DND-41 (cell line): ENCODE measurements around the gene MKNK2.
A peak's percentile ranks its signal among the peaks of the same experiment; 100 is the strongest.

Source experiments
- ATAC-seq: fragments of 200-7000 bp; cut with Tn5 transposase; 3 replicates; pipeline ENCODE4 v1.9.1; 2021; ENCODE audit warnings: low read depth; ENCODE audit not compliant: insufficient read depth
- DNase-seq: peaks from one replicate; pipeline ENCODE4 v3.0.0-alpha.2; 2020
- H2AFZ ChIP-seq: 2 replicates; pipeline ENCODE4 v1.6.0; 2012; ENCODE audit warnings: low read depth, low read length
- H3K27ac ChIP-seq: 2 replicates; pipeline ENCODE4 v1.5.1; 2012; ENCODE audit warnings: low read length, inconsistent platforms
- H3K27me3 ChIP-seq: fragments of 200-600 bp; sonication (generic); 2 replicates; pipeline ENCODE4 v1.6.0; 2012; ENCODE audit warnings: low read length, mild to moderate bottlenecking, inconsistent platforms; ENCODE audit not compliant: insufficient read depth, poor library complexity
- H3K36me3 ChIP-seq: 2 replicates; pipeline ENCODE4 v1.5.1; 2012; ENCODE audit warnings: low read length, inconsistent platforms; ENCODE audit not compliant: insufficient read depth
- H3K4me1 ChIP-seq: 2 replicates; pipeline ENCODE4 v1.5.1; 2012; ENCODE audit warnings: mild to moderate bottlenecking, low read length; ENCODE audit not compliant: insufficient read depth
- H3K4me2 ChIP-seq: 2 replicates; pipeline ENCODE4 v1.6.0; 2012; ENCODE audit warnings: mild to moderate bottlenecking, moderate library complexity, low read length, inconsistent platforms; ENCODE audit not compliant: insufficient read depth
- H3K4me3 ChIP-seq, 2 experiments: fragments of 200-600 bp in 1 of 2; shearing (Covaris generic) in 1 of 2; 2 replicates each; pipeline ENCODE4 v1.5.1; 2012 to 2016; ENCODE audit warnings: inconsistent platforms in 2 of 2, low read length in 2 of 2, mild to moderate bottlenecking in 2 of 2, low read depth in 1 of 2, moderate library complexity in 1 of 2
- H3K79me2 ChIP-seq: 2 replicates; pipeline ENCODE4 v1.6.0; 2012; ENCODE audit warnings: low read length, inconsistent platforms; ENCODE audit not compliant: insufficient read depth
- H3K9ac ChIP-seq: 2 replicates; pipeline ENCODE4 v1.6.0; 2012; ENCODE audit warnings: low read depth, mild to moderate bottlenecking, inconsistent platforms, low read length, moderate library complexity
- H3K9me3 ChIP-seq: 2 replicates; pipeline ENCODE4 v1.5.1; 2012; ENCODE audit warnings: low read length, moderate library complexity, mild to moderate bottlenecking, inconsistent platforms; ENCODE audit not compliant: insufficient read depth, severe bottlenecking
- H4K20me1 ChIP-seq: 2 replicates; pipeline ENCODE4 v1.6.0; 2012; ENCODE audit warnings: low read length; ENCODE audit not compliant: insufficient read depth
- CTCF ChIP-seq: IDR thresholded peaks from 2 replicates; pipeline ENCODE4 v1.5.1; 2012; ENCODE audit warnings: borderline replicate concordance, low read length, moderate library complexity, mild to moderate bottlenecking; ENCODE audit not compliant: poor library complexity, severe bottlenecking; ENCODE audit errors: extremely low read depth
- EZH2 ChIP-seq: IDR thresholded peaks from 3 replicates; pipeline ENCODE4 v1.6.1; 2012; ENCODE audit warnings: borderline replicate concordance, low read depth, mild to moderate bottlenecking, moderate library complexity, low read length, inconsistent platforms; ENCODE audit not compliant: severe bottlenecking

The MKNK2 gene

GRCh38 chr19:2048104-2048958 is 2.7 kb downstream of the MKNK2 start:
- TF ChIP-seq CTCF (no peak), EZH2 (no peak)
- peaks cover 53% of the 10 kb centered on the region for H3K4me1 ChIP-seq
- H3K27ac ChIP-seq, result peak overlapping the region; percentile 74; the same call in 1 of the 2 replicates
- ATAC-seq, result no peak
- peak overlapping the region; percentile 96 for H3K4me2 ChIP-seq
- DNase-seq, result no peak
- H3K79me2 ChIP-seq, result peaks cover 50% of the 10 kb centered on the region
- H3K9me3 ChIP-seq, result no peaks in the 10 kb centered on the region
- H4K20me1 ChIP-seq, result peaks cover 65% of the 10 kb centered on the region
- H3K36me3 ChIP-seq, result peaks cover 49% of the 10 kb centered on the region
- no peaks in the 10 kb centered on the region for H3K27me3 ChIP-seq
- peak overlapping the region in 1 of 2 experiments; percentile 89; a peak in 1 of 4 replicates for H3K4me3 ChIP-seq
- no peak overlapping the region for H2AFZ ChIP-seq
- peak overlapping the region; percentile 91; the same call in 1 of the 2 replicates for H3K9ac ChIP-seq

- H3K9ac ChIP-seq, result no peak overlapping the region; the same call in 1 of the 2 replicates
Observed at GRCh38 chr19:2047449-2048103, 3.5 kb downstream of the MKNK2 start.

GRCh38 chr19:2047076-2047448 is 4.0 kb downstream of the MKNK2 start:
- Histone ChIP-seq H3K27me3 (no peaks in the 10 kb centered on the region), H3K27ac (no peak overlapping the region), H3K9me3 (no peaks in the 10 kb centered on the region), H2AFZ (no peak overlapping the region), H3K79me2 (peaks cover 50% of the 10 kb centered on the region), H4K20me1 (peaks cover 71% of the 10 kb centered on the region), H3K4me1 (peaks cover 58% of the 10 kb centered on the region), H3K36me3 (peaks cover 61% of the 10 kb centered on the region), H3K4me3 (no peak overlapping the region), H3K9ac (no peak overlapping the region), H3K4me2 (no peak overlapping the region)
- ATAC-seq (no peak), DNase-seq (no peak)
- TF ChIP-seq EZH2 (no peak), CTCF (no peak)

More at GRCh38 chr19:2047449-2048103, 3.5 kb downstream of the MKNK2 start:
- Histone ChIP-seq H4K20me1 (peaks cover 71% of the 10 kb centered on the region), H3K36me3 (peaks cover 57% of the 10 kb centered on the region), H3K4me3 (no peak overlapping the region), H3K79me2 (peaks cover 50% of the 10 kb centered on the region), H3K4me2 (peak overlapping the region; percentile 96; the same call in 1 of the 2 replicates), H2AFZ (no peak overlapping the region), H3K27ac (no peak overlapping the region), H3K9me3 (no peaks in the 10 kb centered on the region), H3K27me3 (no peaks in the 10 kb centered on the region), H3K4me1 (peaks cover 59% of the 10 kb centered on the region)
- TF ChIP-seq CTCF (no peak), EZH2 (no peak)
- DNase-seq (no peak), ATAC-seq (no peak)
